BJ (cell line): ENCODE data around the gene TFEB. TPM values are rescaled to one million over a fixed set of nuclear protein-coding genes. Genes with fewer than 3 reads are reported as not detected.

ENCODE experiments used
- CTCF ChIA-PET: fragments of 350-600 bp; formaldehyde crosslinking; extraction: SDS; loops from one replicate; lab custom pipeline; 2021; ENCODE audit warnings: antibody characterized with exemption, inconsistent platforms; lab: Yijun Ruan, JAX
- POLR2A ChIA-PET: fragments of 300-600 bp; sonication (Branson Sonifier 250); formaldehyde crosslinking; extraction: SDS; loops from one replicate; lab custom pipeline; 2021; ENCODE audit warnings: antibody characterized with exemption; lab: Charles Lee
- DNase-seq: peaks from one replicate; pipeline ENCODE4 v3.0.0-alpha.2; 2011; ENCODE audit warnings: low read depth
- H3K27me3 ChIP-seq: 2 replicates; pipeline ENCODE4 v1.6.0; 2011; ENCODE audit warnings: low read length; ENCODE audit not compliant: control insufficient read depth, insufficient read depth
- H3K36me3 ChIP-seq: 2 replicates; pipeline ENCODE4 v1.5.1; 2011; ENCODE audit warnings: low read length; ENCODE audit not compliant: control insufficient read depth, insufficient read depth
- H3K4me3 ChIP-seq: 2 replicates; pipeline ENCODE4 v1.5.1; 2011; ENCODE audit warnings: low read depth, mild to moderate bottlenecking, control low read depth, low read length
- polyA plus RNA-seq: library from polyadenylated mRNA; depleted of rRNA; stranded (reverse); fragments of >200 nt; gene quantifications from 2 replicates; pipeline ENCODE4 v1.2.3, GENCODE V29; 2011
- TF ChIP-seq, protein P1 (sequence below): IDR thresholded peaks from 2 replicates; pipeline ENCODE4 v1.5.1; 2011; ENCODE audit warnings: low read depth, mild to moderate bottlenecking, control low read depth, inconsistent platforms, low read length, moderate library complexity; ENCODE audit not compliant: insufficient read depth

Gene TFEB
- polyA plus RNA-seq, 1 experiment: 21.9 TPM

DNA sequence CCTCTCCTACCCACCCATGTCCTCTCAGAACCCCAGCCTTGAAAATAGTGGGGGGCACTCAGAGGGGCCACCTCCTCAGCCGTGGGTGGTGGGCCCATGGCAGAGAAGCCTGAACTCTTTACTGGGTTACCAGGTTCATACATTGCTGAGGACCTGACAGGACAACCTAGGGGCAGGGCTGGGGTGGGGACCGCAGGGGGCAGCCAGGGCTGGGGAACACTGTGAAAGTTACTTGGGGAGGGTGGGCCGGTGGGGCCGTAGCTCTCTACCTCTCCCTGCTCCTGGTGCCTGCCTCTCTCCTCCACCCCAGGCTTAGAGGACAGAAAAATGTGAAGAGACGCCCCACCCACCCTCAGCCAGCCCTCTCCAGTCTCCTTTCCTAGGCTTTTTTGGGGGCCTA is 81.7 kb downstream of the TFEB start:
- ChIA-PET CTCF (no interaction called here), POLR2A (no interaction called here)
- Histone ChIP-seq H3K4me3 (no peak overlapping the region), H3K36me3 (no peaks in the 10 kb centered on the region), H3K27me3 (peaks cover 17% of the 10 kb centered on the region)
- TF ChIP-seq, protein P1, sequence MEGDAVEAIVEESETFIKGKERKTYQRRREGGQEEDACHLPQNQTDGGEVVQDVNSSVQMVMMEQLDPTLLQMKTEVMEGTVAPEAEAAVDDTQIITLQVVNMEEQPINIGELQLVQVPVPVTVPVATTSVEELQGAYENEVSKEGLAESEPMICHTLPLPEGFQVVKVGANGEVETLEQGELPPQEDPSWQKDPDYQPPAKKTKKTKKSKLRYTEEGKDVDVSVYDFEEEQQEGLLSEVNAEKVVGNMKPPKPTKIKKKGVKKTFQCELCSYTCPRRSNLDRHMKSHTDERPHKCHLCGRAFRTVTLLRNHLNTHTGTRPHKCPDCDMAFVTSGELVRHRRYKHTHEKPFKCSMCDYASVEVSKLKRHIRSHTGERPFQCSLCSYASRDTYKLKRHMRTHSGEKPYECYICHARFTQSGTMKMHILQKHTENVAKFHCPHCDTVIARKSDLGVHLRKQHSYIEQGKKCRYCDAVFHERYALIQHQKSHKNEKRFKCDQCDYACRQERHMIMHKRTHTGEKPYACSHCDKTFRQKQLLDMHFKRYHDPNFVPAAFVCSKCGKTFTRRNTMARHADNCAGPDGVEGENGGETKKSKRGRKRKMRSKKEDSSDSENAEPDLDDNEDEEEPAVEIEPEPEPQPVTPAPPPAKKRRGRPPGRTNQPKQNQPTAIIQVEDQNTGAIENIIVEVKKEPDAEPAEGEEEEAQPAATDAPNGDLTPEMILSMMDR: no peak
- DNase-seq: no peak

DNA sequence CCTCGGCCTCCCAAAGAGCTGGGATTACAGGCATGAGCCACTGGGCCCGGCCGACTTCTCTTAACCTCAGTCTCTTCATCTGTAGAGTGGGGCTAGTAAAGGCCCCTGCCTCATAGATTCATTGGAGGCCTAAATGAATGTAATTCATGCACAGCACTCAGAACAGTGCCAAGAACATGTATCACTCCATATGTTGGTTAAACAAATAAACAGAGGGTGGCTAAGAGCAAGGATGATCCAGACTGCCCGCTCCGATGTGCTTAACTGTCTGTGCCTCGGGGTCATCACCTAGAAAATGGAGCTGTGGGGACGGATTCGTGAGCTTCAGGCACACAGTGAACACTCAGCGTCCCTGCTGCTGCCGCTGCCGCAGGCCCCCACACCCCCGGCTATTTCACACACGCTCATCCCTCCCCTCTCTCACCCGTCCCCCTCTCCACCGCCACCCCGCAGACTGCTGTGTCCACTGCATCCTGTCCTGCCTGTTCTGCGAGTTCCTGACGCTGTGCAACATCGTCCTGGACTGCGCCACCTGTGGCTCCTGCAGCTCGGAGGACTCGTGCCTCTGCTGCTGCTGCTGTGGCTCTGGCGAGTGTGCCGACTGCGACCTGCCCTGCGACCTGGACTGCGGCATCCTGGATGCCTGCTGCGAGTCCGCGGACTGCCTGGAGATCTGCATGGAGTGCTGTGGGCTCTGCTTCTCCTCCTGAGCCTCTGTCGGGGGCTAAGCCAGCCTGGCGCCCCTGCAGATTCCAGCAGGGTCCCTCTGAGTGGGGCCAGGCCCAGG is 82.3 kb downstream of the TFEB start:
- ChIA-PET CTCF (no interaction called here), POLR2A (no interaction called here)
- peaks cover 15% of the 10 kb centered on the region for H3K27me3 ChIP-seq
- no peaks in the 10 kb centered on the region for H3K36me3 ChIP-seq
- no peak for DNase-seq
- H3K4me3 ChIP-seq: no peak overlapping the region
- TF ChIP-seq, protein P1: no peak

DNA sequence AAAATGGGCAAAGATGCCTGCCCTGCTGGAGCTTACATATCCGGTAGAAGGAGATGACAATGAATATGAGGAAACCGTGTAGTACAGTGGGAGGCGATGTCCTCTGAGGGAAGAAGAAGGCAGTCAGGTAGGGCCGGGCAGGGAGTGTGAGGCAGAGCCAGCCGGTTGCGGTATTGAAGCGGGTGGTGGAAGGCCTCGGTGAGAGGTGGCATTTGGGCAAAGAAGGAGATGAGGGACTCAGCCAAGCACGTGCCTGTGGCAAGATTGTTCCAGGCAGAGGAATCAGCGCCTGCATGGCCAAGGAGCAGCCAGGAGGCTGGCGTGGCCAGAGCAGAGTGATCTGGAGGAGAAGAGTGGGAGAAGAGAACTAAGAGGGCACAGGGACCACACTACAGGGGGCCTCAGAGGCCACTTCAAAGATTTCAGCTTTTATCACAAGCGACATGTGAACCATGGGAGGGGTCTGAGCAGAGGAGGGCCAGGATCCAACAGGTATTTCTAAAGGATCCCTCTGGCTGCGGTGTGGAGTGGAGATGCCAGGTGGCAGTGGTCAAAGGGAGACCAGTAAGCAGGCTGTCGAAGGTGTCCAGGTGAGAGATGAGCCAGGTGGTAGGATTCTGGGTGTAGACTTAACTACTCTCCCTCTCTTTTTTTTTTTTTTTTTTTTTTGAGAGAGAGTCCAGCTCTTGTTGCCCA is 83.3 kb downstream of the TFEB start:
- ChIA-PET CTCF (interaction anchor here (1.3 kb wide), 1 partner anchor 28 kb away, joined by 3 read pairs; no protein-coding TSS in a partner anchor), POLR2A (no interaction called here)
- H3K4me3 ChIP-seq: no peak overlapping the region

DNA sequence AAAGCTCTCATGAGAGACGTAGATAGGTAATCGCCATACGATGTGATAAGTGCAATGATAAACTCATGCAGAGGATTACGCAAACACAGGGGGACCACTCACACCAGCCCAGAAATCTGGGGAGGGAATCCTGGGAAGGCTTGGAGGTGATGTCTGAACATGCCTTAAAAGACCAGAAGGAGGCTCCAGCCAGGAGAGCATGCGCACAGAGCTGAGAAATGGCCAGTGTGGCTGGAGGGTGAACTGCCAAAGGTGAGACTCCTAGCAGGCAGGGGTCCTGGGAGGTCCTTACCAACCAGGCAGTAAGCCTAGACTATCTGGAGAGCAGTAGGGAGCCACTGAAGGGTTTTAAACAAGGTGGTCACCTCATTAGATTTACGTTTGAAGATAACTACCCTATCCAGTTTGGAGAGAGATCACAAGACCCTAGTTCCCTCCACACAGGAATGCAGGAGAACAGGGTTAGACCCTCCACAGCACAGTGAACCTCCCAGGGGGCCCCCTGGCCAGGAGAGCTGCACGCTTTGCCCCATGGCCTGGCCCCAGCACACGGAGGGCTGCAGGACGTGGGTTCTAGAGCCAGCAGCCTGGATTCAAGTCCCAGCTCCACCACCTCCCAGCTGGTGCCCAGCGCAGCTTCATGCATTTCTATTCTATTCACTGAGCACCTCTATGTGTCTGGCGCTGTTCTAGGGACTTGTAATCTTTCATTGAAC is 84.0 kb downstream of the TFEB start:
- DNase-seq: no peak
- ChIA-PET POLR2A (no interaction called here), CTCF (interaction anchor here (1.3 kb wide), 1 partner anchor 29 kb away, joined by 3 read pairs; no protein-coding TSS in a partner anchor)
- TF ChIP-seq, protein P1: no peak
- no peaks in the 10 kb centered on the region for H3K36me3 ChIP-seq
- no peak overlapping the region for H3K4me3 ChIP-seq
- peaks cover 11% of the 10 kb centered on the region for H3K27me3 ChIP-seq

More for the DNA sequence above, 83.3 kb downstream of the TFEB start:
- no peaks in the 10 kb centered on the region for H3K36me3 ChIP-seq
- no peak for DNase-seq
- TF ChIP-seq, protein P1: no peak
- H3K27me3 ChIP-seq: peaks cover 11% of the 10 kb centered on the region

DNA sequence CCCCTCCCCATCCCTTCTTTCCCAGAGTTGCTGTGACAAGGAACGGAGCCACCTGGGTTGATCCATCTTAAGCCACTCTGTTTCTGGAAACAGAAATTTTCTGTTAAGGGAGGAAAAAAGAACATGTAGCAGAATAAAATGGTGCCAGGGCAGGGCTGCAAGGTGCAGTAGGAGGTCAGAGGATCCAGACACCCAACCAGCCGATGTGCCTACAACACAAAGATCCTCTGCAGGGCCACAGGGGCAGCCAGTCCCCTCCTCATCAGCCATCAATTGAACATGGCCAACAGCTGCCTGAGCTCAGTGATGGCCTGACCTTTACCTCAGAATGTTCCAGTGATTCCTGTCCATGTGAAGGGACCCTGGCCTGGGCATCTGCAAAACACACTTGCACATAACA is 85.3 kb downstream of the TFEB start:
- peaks cover 9% of the 10 kb centered on the region for H3K27me3 ChIP-seq

More for the DNA sequence above, 85.3 kb downstream of the TFEB start:
- Histone ChIP-seq H3K4me3 (no peak overlapping the region), H3K36me3 (no peaks in the 10 kb centered on the region)
- ChIA-PET POLR2A (no interaction called here), CTCF (no interaction called here)
- TF ChIP-seq, protein P1: no peak
- no peak for DNase-seq
